ENCODE measurements around the gene POC5. TPM values are rescaled to one million over a fixed set of nuclear protein-coding genes. Genes with fewer than 3 reads are reported as not detected.

POC5 gene
- total RNA-seq, 4 donors from 2014 or later, result 11.4 to 39.9 (median 15.0) TPM

DNA sequence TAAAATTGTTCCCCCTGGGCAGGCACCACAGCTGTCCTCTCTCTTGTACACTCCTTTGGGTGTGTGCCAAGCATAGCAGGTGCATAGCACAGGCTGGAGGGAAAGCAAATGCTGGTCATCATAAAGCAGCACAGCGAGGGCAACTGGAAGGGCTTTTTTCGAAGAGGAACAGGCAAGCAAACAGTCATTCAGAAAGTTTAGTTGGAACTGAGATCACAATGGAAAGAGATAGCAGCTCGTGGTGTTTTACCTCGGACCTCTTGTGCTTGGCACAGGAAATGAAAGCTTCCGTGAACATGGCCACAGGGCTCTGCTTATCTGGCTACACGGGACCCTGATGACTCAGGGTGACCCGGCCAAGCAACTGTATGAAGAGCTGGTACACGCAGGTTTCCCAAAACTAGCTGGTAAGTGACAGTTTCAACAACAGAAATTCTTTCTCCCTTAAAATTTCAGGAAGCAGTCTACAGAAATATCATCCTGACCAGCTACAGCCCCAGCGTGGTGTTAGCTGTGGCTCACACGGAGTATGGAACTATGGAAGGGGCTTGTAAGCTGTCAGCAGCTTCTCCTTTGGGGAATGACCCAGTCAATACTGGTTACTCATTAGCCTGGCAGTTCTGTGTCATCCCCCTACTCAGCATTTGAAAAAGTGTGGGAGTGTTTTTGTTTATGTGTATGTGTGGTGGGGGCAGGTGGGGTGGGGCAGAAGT is 48.1 kb downstream of the POC5 start:
- peak overlapping the region in 1 of 4 donors; percentile 54 for H3K27ac ChIP-seq
- H3K4me3 ChIP-seq, result peak overlapping the region in 2 of 4 donors; percentile 9 to 26

DNA sequence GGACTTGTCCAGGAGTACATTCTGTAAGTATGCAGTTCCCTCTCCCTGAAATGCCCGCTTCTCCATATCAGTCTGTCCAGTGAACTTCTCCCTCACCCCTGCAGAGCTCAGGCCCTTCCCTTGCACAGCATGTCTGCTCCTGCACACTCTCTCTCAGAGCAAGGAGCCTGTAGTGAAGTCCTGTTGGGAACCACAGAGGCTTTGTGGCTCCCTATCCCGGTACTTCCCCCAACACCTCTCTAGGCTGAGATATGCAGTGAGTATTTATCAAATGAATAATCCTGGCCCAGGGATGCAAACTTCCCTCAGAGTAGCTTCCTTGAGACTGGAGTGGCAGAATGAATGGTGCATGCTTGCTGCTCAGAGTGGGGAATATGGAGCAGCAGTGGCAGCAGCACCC is 48.8 kb downstream of the POC5 start:
- H3K36me3 ChIP-seq, result peaks cover 0 to 12% (median 0%) of the 10 kb centered on the region in 3 donors
- TF ChIP-seq POLR2A (IDR thresholded peaks at IDR 0.05), result no peak
- TF ChIP-seq, protein P1, sequence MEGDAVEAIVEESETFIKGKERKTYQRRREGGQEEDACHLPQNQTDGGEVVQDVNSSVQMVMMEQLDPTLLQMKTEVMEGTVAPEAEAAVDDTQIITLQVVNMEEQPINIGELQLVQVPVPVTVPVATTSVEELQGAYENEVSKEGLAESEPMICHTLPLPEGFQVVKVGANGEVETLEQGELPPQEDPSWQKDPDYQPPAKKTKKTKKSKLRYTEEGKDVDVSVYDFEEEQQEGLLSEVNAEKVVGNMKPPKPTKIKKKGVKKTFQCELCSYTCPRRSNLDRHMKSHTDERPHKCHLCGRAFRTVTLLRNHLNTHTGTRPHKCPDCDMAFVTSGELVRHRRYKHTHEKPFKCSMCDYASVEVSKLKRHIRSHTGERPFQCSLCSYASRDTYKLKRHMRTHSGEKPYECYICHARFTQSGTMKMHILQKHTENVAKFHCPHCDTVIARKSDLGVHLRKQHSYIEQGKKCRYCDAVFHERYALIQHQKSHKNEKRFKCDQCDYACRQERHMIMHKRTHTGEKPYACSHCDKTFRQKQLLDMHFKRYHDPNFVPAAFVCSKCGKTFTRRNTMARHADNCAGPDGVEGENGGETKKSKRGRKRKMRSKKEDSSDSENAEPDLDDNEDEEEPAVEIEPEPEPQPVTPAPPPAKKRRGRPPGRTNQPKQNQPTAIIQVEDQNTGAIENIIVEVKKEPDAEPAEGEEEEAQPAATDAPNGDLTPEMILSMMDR (IDR thresholded peaks at IDR 0.05), result no peak
- 66 to 83% methylated on average over 2 of the region's 2 CpGs for WGBS, 2 donors
- peaks cover 0 to 12% (median 0%) of the 10 kb centered on the region in 4 donors for H3K4me1 ChIP-seq
- H3K27ac ChIP-seq, result no peak overlapping the region
- peak overlapping the region in 1 of 4 donors; percentile 9 for H3K4me3 ChIP-seq
- H3K27me3 ChIP-seq, result no peaks in the 10 kb centered on the region
- H3K9me3 ChIP-seq, result no peaks in the 10 kb centered on the region
- no peak for DNase-seq (ENCODE audit: low spot score in 2 of 2)

More for the DNA sequence above, 48.1 kb downstream of the POC5 start:
- TF ChIP-seq POLR2A (IDR thresholded peaks at IDR 0.05) (no peak), EP300 (IDR thresholded peaks at IDR 0.05) (peak in 1 of 2 donors; percentile 41)
- no peaks in the 10 kb centered on the region for H3K27me3 ChIP-seq
- peaks cover 0 to 17% (median 0%) of the 10 kb centered on the region in 3 donors for H3K36me3 ChIP-seq
- no peaks in the 10 kb centered on the region for H3K9me3 ChIP-seq
- no peak for DNase-seq (ENCODE audit: low spot score in 2 of 2)
- 45 to 57% methylated on average over 10 of the region's 10 CpGs for WGBS, 2 donors
- H3K4me1 ChIP-seq, result peaks cover 0 to 12% (median 0%) of the 10 kb centered on the region in 4 donors

DNA sequence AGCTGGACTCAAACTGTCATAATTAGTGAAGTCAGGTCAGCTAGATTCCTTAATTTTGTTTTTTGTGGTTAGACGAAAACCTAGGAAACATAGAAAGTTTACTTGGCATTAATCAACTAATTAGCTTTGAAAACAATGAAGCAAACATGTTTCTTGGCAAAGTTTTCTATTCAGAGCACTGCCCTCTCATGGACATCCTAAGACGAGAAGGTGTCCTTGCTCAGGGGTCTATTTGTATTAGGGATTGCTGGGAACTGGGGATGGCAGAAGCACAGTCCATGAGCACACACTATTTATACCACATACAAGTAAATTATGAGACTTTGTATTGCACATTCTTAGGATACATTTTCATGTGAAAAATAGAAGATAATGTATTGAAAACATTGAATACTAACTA is 49.7 kb downstream of the POC5 start:
- DNase-seq (ENCODE audit: low spot score in 2 of 2), result no peak
- TF ChIP-seq EP300 (IDR thresholded peaks at IDR 0.05), result no peak
- TF ChIP-seq POLR2A (IDR thresholded peaks at IDR 0.05), result no peak
- TF ChIP-seq, protein P1 (IDR thresholded peaks at IDR 0.05), result no peak
- Histone ChIP-seq H3K36me3 (peaks cover 0 to 4% (median 0%) of the 10 kb centered on the region in 3 donors), H3K9me3 (no peaks in the 10 kb centered on the region), H3K27ac (no peak overlapping the region), H3K27me3 (no peaks in the 10 kb centered on the region), H3K4me1 (peaks cover 0 to 12% (median 0%) of the 10 kb centered on the region in 4 donors), H3K4me3 (no peak overlapping the region)
- 46 to 50% methylated on average over 2 of the region's 2 CpGs for WGBS, 2 donors

DNA sequence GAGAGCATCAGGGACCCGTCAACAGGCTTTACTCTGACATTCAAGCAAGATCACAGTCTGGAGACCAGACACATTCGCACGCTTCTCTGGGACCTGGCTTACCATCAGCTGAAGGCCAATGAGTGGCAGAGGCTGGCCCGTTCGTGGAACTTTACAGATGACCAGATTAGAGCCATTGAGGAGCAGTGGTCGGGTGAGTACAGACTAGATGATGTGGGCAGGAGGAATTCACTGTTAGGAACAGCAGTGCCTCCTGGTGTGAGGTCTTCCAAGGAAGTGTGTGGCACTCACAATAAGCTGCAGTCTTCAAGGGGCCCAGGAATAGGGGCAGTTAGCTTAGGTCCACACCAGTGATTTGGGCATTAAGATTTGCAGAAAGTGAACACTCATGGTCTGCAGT is 50.4 kb downstream of the POC5 start:
- DNase-seq (ENCODE audit: low spot score in 2 of 2), result no peak
- Histone ChIP-seq H3K36me3 (no peaks in the 10 kb centered on the region), H3K9me3 (no peaks in the 10 kb centered on the region), H3K4me3 (no peak overlapping the region), H3K27me3 (no peaks in the 10 kb centered on the region), H3K27ac (no peak overlapping the region), H3K4me1 (peaks cover 0 to 12% (median 0%) of the 10 kb centered on the region in 4 donors)
- TF ChIP-seq POLR2A (IDR thresholded peaks at IDR 0.05) (no peak), EP300 (IDR thresholded peaks at IDR 0.05) (no peak)
- TF ChIP-seq, protein P1 (IDR thresholded peaks at IDR 0.05), result no peak
- 88 to 90% methylated on average over 6 of the region's 6 CpGs for WGBS, 2 donors

DNA sequence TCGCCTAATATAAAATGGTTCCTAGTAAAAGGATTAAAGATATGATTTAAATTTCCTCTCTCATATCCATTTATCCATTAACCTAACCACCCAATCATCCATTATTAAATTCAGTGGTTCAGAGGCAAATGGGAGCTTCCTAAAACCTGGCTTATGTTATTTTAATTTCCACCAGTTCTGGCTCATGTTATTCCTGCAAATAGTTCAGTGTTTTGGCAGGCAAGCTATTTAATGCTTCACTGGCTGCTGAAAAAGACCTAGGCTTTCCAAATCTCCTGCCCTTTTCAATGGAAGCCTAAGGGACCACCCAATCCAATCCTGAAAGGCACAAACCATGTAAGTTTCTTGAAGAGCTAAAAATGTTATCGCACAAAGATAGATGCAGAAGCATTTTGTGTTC is 52.3 kb downstream of the POC5 start:
- TF ChIP-seq, protein P1 (IDR thresholded peaks at IDR 0.05), result no peak
- TF ChIP-seq POLR2A (IDR thresholded peaks at IDR 0.05) (no peak), EP300 (IDR thresholded peaks at IDR 0.05) (no peak)
- no peak for DNase-seq (ENCODE audit: low spot score in 2 of 2)
- H3K4me3 ChIP-seq, result no peak overlapping the region
- no peaks in the 10 kb centered on the region for H3K27me3 ChIP-seq
- H3K27ac ChIP-seq, result no peak overlapping the region
- 81 to 91% methylated on average over 2 of the region's 2 CpGs for WGBS, 2 donors
- H3K9me3 ChIP-seq, result no peaks in the 10 kb centered on the region
- H3K4me1 ChIP-seq, result peaks cover 0 to 12% (median 0%) of the 10 kb centered on the region in 4 donors
- H3K36me3 ChIP-seq, result no peaks in the 10 kb centered on the region
